Measurements from ENCODE around the gene DCLK1.

- TF ChIP-seq CTCF (conservative IDR thresholded peaks at IDR 0.05; ENCODE audit: low read length): no peak
- no peak for TF ChIP-seq EZH2phosphoT487 (IDR thresholded peaks at IDR 0.05; ENCODE audit: borderline replicate concordance)
These were observed 276.9 kb downstream of the DCLK1 start for GRCh38 chr13:35854286-35854685.

All from Loucy (cell line).